Neural progenitor cell (in vitro differentiated cells): ENCODE measurements around the gene MYL10.

Experiments used
- CTCF ChIP-seq: fragments of 200-600 bp; sonication (generic); IDR thresholded peaks from 2 replicates; pipeline ENCODE4 v1.5.1; 2017; ENCODE audit warnings: antibody characterized with exemption, mild to moderate bottlenecking
- EZH2 ChIP-seq: fragments of 200-600 bp; sonication (generic); IDR thresholded peaks from 2 replicates; pipeline ENCODE4 v1.6.1; 2017; ENCODE audit warnings: antibody characterized with exemption, mild to moderate bottlenecking, moderate library complexity
- EZH2phosphoT487 ChIP-seq: fragments of 200-600 bp; sonication (generic); IDR thresholded peaks from 2 replicates; pipeline ENCODE4 v1.6.1; 2017; ENCODE audit warnings: antibody characterized with exemption

GRCh38 chr7:101589976-101590662 lies 39.0 kb downstream of the MYL10 start:
- TF ChIP-seq CTCF, result no peak
- TF ChIP-seq EZH2, result no peak
- TF ChIP-seq EZH2phosphoT487, result no peak
